Left lobe of liver (tissue), 2 donors: ENCODE measurements around the gene COX8A. TPM values are rescaled to one million over a fixed set of nuclear protein-coding genes. Genes with fewer than 3 reads are reported as not detected.
"Not testable (repeated sequence)": the region's sequence is repeated elsewhere in the genome, so short reads cannot be mapped to it uniquely, and the experiment has no call there.

ENCODE experiments used
- ATAC-seq: fragments of 200-7000 bp; cut with Tn5 transposase; one replicate; pipeline ENCODE4 v1.9.1; 2020; ENCODE audit warnings: mild to moderate bottlenecking, moderate library complexity
- DNase-seq: peaks from one replicate; pipeline ENCODE4 v3.0.0-alpha.2; 2020; ENCODE audit warnings: low spot score
- total RNA-seq: library from RNA; stranded (reverse); gene quantifications from one replicate; pipeline ENCODE4 v1.2.1, GENCODE V29; 2021
- donor health status: DM: no; HTN: no; CAD: no; lungs with moderate emphysema.
- donor health status: DM: no; HTN: yes; CAD: no.

COX8A gene, protein sequence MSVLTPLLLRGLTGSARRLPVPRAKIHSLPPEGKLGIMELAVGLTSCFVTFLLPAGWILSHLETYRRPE
- total RNA-seq, result 182 TPM

- ATAC-seq (peak; percentile 95), DNase-seq (peak; percentile 98)
These were observed at the start of gene COX8A for GRCh38 chr11:63974259-63975143. TSS of gene COX8A (plus strand) at chr11:63974620. CDS start at chr11:63974681, 61 bp downstream.

DNA sequence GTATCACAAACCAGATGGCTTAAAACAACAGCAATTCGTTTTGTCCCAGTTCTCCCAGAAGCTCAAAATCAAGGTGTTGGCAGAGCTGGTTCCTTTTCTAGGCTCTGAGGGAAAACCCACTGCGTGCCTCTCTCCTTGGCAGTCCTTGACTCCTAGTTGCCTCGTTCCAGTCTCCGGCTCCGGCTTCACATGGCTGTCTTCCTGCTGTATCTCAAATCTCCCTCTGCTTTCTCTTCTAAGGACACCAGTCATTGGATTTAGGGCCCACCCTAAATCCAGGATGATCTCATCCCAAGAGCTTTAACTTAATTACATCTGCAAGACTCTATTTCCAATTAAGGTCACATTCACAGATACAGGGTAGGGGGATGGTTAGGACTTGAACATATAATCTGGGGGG lies 44.8 kb upstream of the COX8A start:
- DNase-seq (no peak), ATAC-seq (no peak)

- DNase-seq (no peak), ATAC-seq (no peak)
These were observed 43.4 kb upstream of the COX8A start for GRCh38 chr11:63931045-63931444.

DNA sequence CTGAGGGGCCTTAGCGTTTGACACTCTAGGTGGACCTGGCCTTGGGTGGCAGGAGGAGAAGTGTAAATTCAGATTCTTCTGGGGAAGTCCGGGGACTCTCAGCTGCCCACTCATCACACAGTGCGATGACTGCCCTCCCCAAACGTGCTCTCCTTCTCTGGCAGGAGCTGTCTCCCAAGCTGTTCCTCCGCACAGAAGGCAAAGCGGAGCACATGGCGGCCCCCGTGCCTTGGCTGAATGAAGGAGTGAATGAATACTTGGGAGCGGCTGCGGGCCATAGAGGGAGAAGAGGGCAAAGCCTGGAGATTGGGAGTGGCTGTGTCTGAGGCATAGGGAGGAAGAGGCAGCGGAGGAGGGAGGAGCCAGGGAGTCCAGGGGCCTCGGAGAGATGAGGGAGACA lies 42.5 kb upstream of the COX8A start:
- no peak for ATAC-seq
- DNase-seq, result no peak

- ATAC-seq, result no peak
- DNase-seq, result no peak
These were observed 41.0 kb upstream of the COX8A start for GRCh38 chr11:63933459-63933858.

- peak; percentile 9 for ATAC-seq
These were observed 36.5 kb upstream of the COX8A start for GRCh38 chr11:63937713-63938478.

DNA sequence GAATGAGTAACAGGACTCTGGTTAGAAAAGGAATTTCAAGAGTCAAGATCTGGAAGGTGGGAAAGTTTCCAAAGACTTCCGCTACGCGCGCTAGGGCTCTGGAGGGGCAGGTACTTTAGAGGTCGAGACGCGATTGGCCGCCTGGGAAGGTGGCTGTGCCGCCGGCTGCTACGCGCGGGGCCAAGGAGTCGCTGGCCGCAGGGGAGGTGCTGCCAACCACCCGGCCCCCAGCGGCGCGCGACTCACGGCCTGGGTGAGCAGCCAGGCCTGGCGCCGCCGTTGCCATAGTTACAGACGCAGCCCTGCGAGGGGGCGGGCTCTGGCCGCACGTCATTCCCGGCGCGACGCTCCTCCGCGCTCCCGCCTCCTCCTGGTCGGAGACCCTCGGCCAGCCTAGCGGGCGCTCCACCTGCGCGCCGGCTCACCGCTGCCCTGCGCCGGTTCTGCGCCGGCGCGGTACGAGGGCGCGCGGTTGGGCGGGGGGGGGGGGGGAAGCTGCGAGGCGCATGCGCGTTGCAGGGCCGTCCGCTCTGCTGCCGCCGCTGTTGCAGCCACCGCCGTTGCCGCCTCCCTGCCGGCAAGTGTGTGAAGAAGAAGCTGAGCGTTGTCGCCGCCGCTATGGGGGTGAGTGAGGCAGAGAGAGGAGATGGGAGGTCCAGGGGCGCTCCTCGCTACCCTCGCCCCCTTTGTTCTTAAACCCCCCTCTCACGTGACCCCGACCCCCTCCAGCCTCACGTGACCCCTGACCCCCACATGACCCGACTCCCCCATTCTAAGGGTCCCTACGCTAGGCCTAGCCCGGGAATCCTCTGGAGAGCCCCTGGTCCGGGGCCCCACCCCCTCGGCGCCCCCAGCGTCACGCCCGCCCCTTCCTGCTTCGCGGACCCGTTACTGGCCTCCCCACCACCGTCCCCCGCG lies 35.7 kb upstream of the COX8A start, which contains the start of gene NAA40:
NAA40 (plus strand) TSS at position 524 of the 918 bp plus-strand sequence; CDS start at position 619, 95 bp downstream.
- peak; percentile 95 for DNase-seq
- peak; percentile 96 for ATAC-seq

More at GRCh38 chr11:63937713-63938478, 36.5 kb upstream of the COX8A start:
- no peak for DNase-seq

DNA sequence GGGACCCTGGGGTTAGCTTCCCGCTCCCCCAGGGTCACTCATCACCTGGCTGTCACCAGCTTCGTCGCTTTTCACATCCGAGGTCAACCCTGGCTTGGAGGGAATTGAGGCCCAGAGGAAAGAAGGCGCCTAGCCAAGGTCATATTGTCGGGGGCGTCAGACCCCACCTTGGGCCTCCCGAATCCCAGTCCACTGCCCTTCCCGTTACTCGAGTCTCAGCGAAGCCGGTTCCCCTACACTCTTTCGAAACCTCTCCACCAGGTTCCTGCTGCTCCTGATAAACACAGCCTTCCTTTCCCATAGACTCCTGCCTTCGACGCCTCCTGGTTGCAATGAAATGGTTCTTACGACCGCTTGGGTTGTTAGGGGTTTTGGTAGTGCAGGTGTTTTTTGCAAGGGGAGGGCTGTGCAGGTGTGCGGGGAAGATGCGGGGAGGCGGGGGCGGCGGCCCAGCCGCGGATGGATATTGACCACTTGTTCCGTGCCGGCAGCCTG lies 35.0 kb upstream of the COX8A start:
- ATAC-seq (peak; percentile 6), DNase-seq (no peak)

DNA sequence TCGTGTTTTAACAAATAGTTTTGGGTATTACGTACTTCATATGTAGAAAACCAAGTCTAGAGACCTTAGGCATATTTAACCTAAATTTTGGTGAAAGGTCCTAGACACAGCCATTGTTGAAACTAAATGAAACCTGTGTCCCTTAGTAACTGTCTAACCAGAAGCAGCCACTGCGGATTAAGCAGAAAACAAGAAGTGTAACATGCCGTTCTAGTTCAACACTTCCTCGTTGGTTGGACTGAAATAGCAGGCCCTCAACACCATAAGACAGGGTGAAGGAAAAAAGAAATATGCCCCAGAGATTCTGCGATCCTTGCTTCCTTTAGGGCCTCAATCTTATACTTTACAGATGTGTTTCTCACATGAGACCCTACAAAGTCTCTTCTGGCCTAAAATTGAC lies 33.6 kb upstream of the COX8A start:
- no peak for ATAC-seq
- no peak for DNase-seq

DNA sequence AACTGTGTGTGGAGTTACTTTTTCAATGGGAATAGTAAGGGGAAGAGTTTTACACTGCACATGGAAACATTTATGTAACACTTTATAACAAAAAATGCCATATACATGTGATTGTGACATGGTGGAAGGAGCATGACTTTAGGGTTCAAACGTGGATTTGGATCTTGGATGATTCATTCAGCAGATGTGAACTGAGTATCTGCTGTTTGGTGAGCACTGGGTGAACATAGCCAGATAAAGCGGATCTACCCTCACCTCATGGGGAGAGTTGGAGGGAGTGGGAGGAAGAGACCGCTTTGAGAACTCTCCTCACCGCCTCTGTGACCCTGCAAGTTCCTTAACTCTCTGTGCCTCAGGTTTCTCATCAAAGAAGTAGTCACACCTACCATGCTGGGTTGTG lies 32.5 kb upstream of the COX8A start:
- no peak for ATAC-seq
- DNase-seq, result no peak

GRCh38 chr11:63942803-63943202 lies 31.6 kb upstream of the COX8A start:
- no peak for ATAC-seq

GRCh38 chr11:63944987-63945386 lies 29.4 kb upstream of the COX8A start:
- ATAC-seq, result peak; percentile 83
- DNase-seq, result peak; percentile 70

More at GRCh38 chr11:63942803-63943202, 31.6 kb upstream of the COX8A start:
- no peak for DNase-seq

DNA sequence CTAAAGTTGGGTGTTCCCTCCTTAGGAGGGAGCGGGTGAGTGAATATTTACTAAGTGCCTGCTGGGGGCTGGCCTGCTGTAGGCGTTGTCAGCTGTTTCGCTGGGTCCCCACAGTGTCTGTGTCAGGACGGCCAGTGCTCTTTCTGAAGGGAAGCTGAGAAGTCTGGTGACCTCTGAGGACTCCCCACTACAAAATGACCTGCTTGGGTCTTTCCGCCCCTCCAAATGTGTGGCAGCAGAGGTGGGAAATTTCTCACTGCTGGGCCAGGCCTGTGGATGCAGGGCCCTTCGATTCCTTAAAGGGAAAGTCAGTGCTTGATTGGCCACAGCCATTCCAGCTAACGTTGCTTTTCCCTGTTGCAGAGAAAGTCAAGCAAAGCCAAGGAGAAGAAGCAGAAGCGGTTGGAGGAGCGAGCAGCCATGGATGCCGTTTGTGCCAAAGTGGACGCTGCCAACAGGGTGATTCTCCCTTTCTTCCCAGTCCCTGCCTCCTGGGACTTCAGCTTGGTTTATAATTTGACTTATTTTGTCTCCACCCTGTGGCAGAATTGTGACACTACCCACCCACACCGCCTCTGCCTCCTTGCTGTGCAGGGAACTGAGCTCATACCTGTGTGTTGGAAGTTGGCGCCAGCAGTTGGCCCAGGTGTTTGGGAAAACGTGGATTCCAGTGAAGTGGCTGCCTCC lies 28.8 kb upstream of the COX8A start:
- peak; percentile 98 for ATAC-seq
- peak; percentile 76 for DNase-seq

GRCh38 chr11:63951779-63952536 lies 22.5 kb upstream of the COX8A start:
- DNase-seq (no peak), ATAC-seq (no peak)

- ATAC-seq (no peak), DNase-seq (no peak)
These were observed 21.9 kb upstream of the COX8A start for GRCh38 chr11:63952570-63952969.

- no peak for DNase-seq
- ATAC-seq, result no peak
These were observed 16.4 kb upstream of the COX8A start for GRCh38 chr11:63958008-63958407.

DNA sequence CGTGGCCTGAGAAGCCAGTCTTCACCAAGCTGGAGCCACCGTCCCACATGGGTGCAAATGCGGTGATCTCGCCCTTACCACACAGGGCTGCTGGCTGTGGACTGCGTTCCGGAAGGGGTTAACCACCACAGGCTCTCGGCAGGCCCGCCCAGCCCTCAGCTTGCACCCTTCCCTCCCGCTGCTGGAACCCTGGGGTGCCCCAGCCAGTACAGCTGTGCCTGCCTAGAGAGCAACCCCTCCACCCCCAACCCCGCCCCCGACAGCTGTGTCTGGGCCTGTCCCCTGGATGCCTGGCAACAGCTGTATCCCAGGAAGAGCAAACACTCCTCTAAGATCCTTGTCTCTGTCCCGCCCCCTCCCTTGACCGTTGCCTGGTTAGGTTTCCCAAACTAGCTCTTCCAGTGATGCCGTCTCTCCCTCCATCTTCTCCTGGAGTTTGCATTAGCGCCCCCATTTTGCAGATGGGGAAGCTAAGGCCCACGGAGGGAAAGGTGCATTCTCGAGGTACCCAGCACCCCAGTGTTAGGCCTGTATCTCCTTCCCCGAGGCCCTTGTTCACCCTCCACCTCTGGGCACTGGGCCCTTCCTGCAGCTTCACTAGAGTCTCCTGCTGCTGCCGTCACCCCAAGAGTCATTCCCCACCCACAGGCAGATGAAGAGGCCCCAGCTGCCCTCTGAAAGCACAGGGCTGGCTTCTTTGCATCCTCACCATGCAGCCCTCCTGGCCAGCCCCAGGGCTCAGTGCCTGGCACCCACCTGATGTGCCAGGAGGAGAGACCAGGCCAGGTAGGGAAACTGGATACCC lies 12.6 kb upstream of the COX8A start:
- no peak for DNase-seq

DNA sequence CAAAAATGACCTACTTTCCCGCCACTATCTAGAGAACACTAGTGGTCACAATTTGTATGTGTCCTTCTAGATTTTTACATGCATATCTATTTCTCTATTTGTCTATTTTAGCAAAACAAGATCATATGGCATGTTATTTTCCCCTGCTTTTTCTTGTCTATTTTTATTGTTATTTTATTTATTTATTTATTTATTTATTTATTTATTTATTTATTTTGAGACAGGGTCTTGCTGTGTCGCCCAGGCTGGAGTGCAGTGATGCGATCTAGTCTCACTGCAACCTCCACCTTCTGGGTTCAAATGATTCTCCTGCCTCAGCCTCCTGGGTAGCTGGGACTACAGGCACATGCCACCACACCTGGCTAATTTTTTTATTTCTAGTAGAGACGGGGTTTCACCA lies 10.5 kb upstream of the COX8A start:
- not testable (repeated sequence) for ATAC-seq, DNase-seq

More for the DNA sequence above, 12.6 kb upstream of the COX8A start:
- ATAC-seq, result peak; percentile 28
